ENCODE results near the gene CD53.

DNA sequence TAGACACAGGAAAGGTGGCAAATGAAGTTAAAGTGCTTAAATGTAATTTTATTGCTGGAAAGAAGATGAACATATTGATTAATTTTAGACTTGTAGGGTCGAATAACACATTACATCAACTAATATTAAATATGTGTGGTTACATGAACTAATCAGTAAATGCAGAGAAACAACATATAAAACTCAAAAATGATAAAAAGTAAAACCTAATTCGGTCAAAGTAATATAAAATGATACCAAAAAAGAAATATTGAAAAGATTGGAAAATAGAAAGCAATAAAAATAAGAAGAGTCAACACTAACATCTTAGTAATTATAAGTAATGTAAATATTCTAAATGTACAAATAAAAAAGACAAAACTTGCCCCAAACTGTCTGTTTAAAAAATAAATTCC, 43.3 kb downstream of the CD53 start:
- TF ChIP-seq, protein P1, sequence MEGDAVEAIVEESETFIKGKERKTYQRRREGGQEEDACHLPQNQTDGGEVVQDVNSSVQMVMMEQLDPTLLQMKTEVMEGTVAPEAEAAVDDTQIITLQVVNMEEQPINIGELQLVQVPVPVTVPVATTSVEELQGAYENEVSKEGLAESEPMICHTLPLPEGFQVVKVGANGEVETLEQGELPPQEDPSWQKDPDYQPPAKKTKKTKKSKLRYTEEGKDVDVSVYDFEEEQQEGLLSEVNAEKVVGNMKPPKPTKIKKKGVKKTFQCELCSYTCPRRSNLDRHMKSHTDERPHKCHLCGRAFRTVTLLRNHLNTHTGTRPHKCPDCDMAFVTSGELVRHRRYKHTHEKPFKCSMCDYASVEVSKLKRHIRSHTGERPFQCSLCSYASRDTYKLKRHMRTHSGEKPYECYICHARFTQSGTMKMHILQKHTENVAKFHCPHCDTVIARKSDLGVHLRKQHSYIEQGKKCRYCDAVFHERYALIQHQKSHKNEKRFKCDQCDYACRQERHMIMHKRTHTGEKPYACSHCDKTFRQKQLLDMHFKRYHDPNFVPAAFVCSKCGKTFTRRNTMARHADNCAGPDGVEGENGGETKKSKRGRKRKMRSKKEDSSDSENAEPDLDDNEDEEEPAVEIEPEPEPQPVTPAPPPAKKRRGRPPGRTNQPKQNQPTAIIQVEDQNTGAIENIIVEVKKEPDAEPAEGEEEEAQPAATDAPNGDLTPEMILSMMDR (IDR thresholded peaks at IDR 0.05; ENCODE audit: low read length), result no peak
- TF ChIP-seq EZH2 (IDR thresholded peaks at IDR 0.05; ENCODE audit: borderline replicate concordance, low read length), result no peak
